Upper lobe of right lung (tissue), 1 donor: ENCODE results near the gene EMX2. TPM values are rescaled to one million over a fixed set of nuclear protein-coding genes. Genes with fewer than 3 reads are reported as not detected.
A peak's percentile ranks its signal among the peaks of the same experiment; 100 is the strongest.

ENCODE experiments used
- ATAC-seq: fragments of 200-7000 bp; cut with Tn5 transposase; one replicate; pipeline ENCODE4 v1.9.1; 2020; ENCODE audit warnings: mild to moderate bottlenecking, moderate library complexity
- DNase-seq: peaks from one replicate; pipeline ENCODE4 v3.0.0-alpha.2; 2020
- H3K27ac ChIP-seq: fragments of 200-600 bp; one replicate; pipeline ENCODE4 v1.8.0; 2022
- H3K27me3 ChIP-seq: fragments of 200-600 bp; one replicate; pipeline ENCODE4 v1.8.0; 2022; ENCODE audit warnings: mild to moderate bottlenecking
- H3K36me3 ChIP-seq: fragments of 200-600 bp; one replicate; pipeline ENCODE4 v1.8.0; 2022
- H3K4me1 ChIP-seq: fragments of 200-600 bp; one replicate; pipeline ENCODE4 v1.8.0; 2022
- H3K4me3 ChIP-seq: fragments of 200-600 bp; one replicate; pipeline ENCODE4 v1.8.0; 2022; ENCODE audit warnings: mild to moderate bottlenecking
- H3K9me3 ChIP-seq: fragments of 200-600 bp; one replicate; pipeline ENCODE4 v1.8.0; 2022
- CTCF ChIP-seq: fragments of 200-600 bp; IDR thresholded peaks from one replicate; pipeline ENCODE4 v1.8.0; 2022; ENCODE audit warnings: antibody characterized with exemption
- intact Hi-C: fragments of 100-400 bp; cut with DNase I; formaldehyde crosslinking; loops from one replicate; pipeline ENCODE4 v1.11.0; 2022
- total RNA-seq: library from RNA; stranded (reverse); fragmentation: NEBNext Ultra II Directional; extraction: Animal tissue kit (Norgen Biotek cat#: 25700); gene quantifications from one replicate; pipeline ENCODE4 v1.2.1, GENCODE V29; 2021
- donor health status: DM: no; HTN: yes; CAD: no; lungs with severe emphysema.

EMX2 gene
- total RNA-seq, 1 donor from 2014 or later = not detected

GRCh38 chr10:117539903-117540639 is 2.5 kb upstream of the EMX2 start:
- intact Hi-C loops = no loop called here
- no peak overlapping the region for H3K4me3 ChIP-seq
- ATAC-seq = no peak
- peaks cover 20% of the 10 kb centered on the region for H3K4me1 ChIP-seq
- DNase-seq = no peak
- peaks cover 98% of the 10 kb centered on the region for H3K27me3 ChIP-seq
- H3K27ac ChIP-seq = no peak overlapping the region
- no peak for TF ChIP-seq CTCF
- no peaks in the 10 kb centered on the region for H3K9me3 ChIP-seq
- no peaks in the 10 kb centered on the region for H3K36me3 ChIP-seq

- H3K36me3 ChIP-seq = no peaks in the 10 kb centered on the region
- TF ChIP-seq CTCF = no peak
- H3K4me3 ChIP-seq = no peak overlapping the region
- peaks cover 98% of the 10 kb centered on the region for H3K27me3 ChIP-seq
- H3K9me3 ChIP-seq = no peaks in the 10 kb centered on the region
- intact Hi-C loops = no loop called here
- no peak for ATAC-seq
- DNase-seq = no peak
- H3K4me1 ChIP-seq = peaks cover 24% of the 10 kb centered on the region
- H3K27ac ChIP-seq = no peak overlapping the region
Observed at GRCh38 chr10:117540640-117541404, 1.7 kb upstream of the EMX2 start.

GRCh38 chr10:117541405-117541908 is 1.1 kb upstream of the EMX2 start:
- H3K4me1 ChIP-seq = peaks cover 25% of the 10 kb centered on the region
- H3K27me3 ChIP-seq = peaks cover 98% of the 10 kb centered on the region
- ATAC-seq (no peak), DNase-seq (no peak)
- H3K36me3 ChIP-seq = no peaks in the 10 kb centered on the region
- no peak for TF ChIP-seq CTCF
- H3K4me3 ChIP-seq = no peak overlapping the region
- no peak overlapping the region for H3K27ac ChIP-seq
- intact Hi-C loops = no loop called here
- no peaks in the 10 kb centered on the region for H3K9me3 ChIP-seq

- DNase-seq = no peak
- intact Hi-C loops = no loop called here
- no peak for ATAC-seq
- no peaks in the 10 kb centered on the region for H3K36me3 ChIP-seq
- H3K27ac ChIP-seq = no peak overlapping the region
- no peak for TF ChIP-seq CTCF
- peaks cover 28% of the 10 kb centered on the region for H3K4me1 ChIP-seq
- no peak overlapping the region for H3K4me3 ChIP-seq
- H3K9me3 ChIP-seq = no peaks in the 10 kb centered on the region
- H3K27me3 ChIP-seq = peaks cover 98% of the 10 kb centered on the region
Observed at GRCh38 chr10:117541909-117542705, 439 bp upstream of the EMX2 start.

GRCh38 chr10:117543225-117544003 is 868 bp downstream of the EMX2 start:
- H3K27ac ChIP-seq = no peak overlapping the region
- peaks cover 28% of the 10 kb centered on the region for H3K4me1 ChIP-seq
- H3K9me3 ChIP-seq = no peaks in the 10 kb centered on the region
- peak; percentile 7 for TF ChIP-seq CTCF
- H3K27me3 ChIP-seq = peaks cover 97% of the 10 kb centered on the region
- peak overlapping the region; percentile 4 for H3K4me3 ChIP-seq
- ATAC-seq (no peak), DNase-seq (no peak)
- intact Hi-C loops = no loop called here
- no peaks in the 10 kb centered on the region for H3K36me3 ChIP-seq
